Lung microvascular endothelial cell (primary cell): Measurements from ENCODE around the gene FANCI. TPM values are rescaled to one million over a fixed set of nuclear protein-coding genes. Genes with fewer than 3 reads are reported as not detected.

Source experiments
- DNase-seq, 2 donors: peaks; one replicate each; pipeline versions ENCODE4 v3.0.0 to v3.0.0-alpha.2; 2010; ENCODE audit warnings: low read depth in 2 of 2
- total RNA-seq: library from RNA; depleted of rRNA; stranded (reverse); fragments of >200 nt; gene quantifications from 2 replicates; pipeline ENCODE4 v1.2.1, GENCODE V29; 2014

FANCI gene
- total RNA-seq, 1 donor from 2014 or later, result 9.7 TPM

DNA sequence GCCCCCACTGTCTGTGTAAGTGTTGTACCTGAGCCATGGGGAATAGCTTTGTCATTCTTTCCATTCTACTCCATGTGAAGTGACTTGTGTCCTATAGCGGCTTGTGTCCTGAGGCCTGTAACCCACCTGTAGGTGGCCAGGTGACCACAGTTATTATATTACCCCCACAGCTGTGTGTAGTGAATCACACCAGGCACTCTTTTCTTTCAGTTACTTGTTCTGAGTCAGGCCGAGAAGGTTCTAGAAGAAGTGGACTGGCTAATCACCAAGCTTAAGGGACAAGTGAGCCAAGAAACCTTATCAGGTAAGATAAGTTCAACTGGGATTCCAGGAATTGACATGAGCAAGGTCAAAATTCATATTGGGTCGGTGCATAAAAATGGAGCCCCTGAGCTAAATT lies 61.6 kb downstream of the FANCI start:
- no peak for DNase-seq

DNA sequence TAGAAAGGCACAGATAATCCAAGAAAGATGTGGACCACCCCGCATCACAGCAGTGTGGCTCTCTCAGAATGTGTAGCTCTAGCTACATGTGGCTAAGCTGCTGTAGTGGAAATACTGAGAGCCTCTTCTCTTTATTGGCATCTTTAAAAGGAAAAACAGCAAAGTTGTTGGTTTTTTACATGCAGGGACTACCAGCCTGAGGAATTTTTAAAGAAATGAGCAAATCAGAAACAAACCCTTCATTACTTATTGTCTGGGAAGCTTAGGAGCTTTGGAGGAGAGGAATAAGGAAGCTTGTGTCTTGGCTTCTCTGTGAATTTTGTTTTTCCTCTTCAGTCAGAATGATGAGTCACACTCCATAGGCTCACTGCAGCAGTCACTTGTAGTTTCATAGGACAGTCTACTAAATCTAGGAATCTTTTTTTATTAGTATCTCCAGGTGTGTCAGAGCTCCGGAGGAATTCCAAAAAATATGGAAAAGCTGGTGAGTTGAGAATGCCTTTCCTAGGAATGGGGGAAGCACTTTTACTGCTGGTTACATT lies 63.3 kb downstream of the FANCI start:
- peak in 1 of 2 donors; percentile 51 for DNase-seq

DNA sequence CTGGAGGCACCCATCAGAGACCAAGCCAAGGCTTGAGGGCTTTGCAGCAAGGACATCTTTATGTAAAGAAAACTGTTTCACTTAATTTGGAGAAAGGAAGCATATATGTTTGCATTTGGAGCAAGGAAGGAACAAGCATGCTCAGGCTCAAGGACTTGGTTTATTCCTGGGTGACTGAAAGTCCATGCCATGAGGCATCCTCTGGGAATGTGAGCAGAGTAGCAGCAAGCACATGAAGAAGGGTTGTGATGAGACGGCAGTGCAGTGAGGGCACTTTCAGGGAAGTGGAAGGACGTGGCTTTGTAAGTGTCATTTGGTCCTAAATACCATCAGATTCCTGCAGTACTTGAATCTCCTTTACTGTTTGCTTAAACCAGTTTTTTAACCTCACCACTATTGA lies 64.0 kb downstream of the FANCI start:
- DNase-seq, result no peak

DNA sequence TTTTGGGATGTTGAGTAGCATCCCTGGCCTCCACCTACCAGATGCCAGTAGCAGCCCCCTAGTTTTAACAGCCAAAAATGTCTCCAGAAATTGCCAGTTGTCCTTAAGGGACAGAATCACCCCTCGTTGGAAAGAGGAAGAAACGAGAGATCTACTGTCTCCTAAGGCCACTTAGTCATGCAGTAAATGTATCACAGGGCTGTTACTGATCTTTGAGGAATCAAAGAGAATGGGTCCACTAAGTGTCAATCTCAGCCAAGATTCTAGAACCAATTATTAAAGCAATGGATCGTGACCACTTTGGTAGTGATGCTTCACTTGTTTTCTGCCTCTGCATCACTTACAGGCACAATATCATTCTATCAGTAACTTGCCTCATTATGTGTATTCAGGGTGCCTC lies 64.5 kb downstream of the FANCI start:
- DNase-seq, result no peak

DNA sequence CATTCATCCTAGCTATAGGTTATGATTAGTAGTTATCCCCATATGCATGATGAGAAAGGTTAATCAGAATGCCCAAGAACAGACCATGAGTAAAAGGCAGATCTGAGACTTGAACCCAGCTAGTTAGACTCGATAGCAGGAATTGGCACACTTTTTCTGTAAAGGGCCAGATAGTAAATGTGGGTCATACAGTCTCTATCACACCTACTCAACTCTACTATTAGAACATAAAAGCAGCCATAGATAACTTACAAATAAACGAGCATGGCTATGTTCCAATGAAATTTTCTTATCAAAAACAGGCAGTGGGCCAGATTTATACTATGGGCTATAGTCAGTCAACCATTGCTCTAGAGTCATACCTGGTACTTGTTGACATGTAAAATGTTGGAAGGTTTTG lies 66.2 kb downstream of the FANCI start:
- DNase-seq, result no peak

DNA sequence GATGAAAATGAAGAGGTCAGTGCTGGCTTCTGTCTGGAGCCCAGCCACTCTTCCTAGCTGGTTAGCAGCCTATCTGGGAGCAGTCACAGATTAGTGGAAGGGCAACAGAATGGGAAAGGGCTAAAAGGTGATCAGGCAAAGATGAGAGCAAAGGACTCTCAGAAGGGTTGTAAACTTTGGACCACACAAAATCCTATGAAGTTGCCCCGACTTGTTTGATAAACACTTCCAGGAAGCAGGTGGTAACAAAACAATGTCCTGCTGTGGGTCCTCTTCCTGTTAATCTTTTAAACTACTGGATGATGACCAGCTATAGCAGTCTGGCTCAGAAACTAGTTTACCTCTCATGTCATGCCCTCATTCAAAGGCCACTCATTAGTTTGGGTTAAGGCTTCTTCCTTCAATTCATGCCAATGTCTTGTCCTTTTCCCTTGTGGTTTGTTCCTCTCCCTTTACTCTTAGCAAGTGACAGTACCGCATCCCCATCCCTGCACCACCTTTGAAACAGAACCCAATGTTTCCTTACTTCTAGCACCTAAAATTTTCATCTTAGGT lies 71.7 kb downstream of the FANCI start:
- peak; percentile 33 to 53 for DNase-seq

DNA sequence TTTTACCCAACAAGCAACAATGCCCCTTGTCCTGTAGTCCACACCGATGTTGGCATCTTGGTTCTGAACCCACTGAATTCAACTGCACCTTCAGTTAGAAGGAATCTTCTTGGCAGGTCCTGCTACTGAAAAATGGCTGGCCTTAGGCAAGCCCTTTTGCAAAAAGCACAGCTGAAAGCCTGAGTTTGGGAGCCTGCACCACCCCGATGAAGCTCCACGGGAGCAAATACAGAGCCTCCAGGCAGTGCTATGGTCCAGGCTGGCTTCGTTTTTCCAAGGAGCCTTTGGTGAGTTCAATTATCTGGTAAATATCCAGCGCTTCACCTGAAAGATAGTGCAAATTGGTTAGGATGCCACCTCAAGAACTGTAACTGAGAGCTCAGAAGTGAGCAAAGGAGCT lies 72.7 kb downstream of the FANCI start:
- no peak for DNase-seq

DNA sequence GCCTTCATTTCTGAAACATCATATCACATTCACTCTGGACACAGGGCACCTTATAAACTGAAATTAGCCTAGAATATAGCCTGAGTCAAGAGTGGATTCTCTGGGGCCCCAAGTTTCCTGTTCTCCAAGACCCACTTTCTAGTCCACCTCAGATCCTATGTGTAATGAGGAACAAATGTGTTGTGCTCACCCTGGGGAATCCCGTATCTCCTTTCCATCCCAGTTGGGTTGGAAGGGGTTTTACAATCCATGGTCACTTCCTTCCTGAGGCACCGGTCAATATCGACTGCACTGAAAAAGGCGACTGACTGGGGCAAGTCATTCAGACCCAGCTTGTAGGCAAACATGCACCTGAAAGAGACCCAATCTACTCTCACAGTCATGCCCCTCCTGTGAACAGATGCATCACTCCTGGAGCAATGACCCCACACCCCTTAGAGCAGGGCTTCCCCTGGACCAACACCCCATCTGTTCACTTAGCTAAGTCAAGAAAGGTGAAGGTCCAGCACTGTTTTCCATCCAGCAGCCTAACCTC lies 73.5 kb downstream of the FANCI start:
- peak; percentile 61 to 77 for DNase-seq

DNA sequence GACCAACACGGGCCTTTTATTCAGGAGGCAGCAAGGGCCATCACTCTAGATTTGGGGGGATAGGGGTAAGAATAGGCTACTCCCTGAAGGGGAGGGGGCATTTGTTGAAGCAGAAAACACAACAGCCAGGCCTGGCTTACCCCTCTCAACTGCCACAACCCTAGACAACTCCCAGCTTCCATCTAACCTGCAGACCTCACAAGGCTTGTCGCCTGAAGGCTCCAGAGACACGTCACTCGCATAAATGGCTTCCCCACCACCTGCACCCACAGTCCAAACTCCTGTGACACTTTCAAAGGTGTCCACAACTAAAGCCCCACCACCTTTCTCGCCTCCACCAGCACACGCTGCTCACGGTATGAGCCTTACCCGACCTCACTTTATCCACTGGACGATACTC lies 75.9 kb downstream of the FANCI start:
- DNase-seq, result no peak

DNA sequence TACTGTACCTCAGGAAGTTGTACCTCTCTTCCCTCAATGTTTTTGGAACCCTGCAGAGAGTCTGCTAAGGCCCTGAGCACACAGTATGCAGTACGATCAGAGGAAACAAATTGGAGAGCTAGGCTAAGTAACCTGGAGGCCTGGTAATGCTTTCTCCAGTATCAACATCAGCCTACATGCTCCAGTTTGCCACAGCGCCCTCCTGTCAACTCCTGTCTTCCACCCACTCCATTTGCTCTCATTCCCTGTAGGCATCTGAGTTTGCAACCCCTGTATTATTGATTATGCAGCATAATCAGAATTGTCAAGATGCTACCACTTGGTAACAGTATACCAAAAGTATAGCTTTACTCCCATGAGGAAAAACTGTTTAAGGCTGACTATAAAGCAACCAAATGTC lies 76.4 kb downstream of the FANCI start:
- DNase-seq, result no peak

DNA sequence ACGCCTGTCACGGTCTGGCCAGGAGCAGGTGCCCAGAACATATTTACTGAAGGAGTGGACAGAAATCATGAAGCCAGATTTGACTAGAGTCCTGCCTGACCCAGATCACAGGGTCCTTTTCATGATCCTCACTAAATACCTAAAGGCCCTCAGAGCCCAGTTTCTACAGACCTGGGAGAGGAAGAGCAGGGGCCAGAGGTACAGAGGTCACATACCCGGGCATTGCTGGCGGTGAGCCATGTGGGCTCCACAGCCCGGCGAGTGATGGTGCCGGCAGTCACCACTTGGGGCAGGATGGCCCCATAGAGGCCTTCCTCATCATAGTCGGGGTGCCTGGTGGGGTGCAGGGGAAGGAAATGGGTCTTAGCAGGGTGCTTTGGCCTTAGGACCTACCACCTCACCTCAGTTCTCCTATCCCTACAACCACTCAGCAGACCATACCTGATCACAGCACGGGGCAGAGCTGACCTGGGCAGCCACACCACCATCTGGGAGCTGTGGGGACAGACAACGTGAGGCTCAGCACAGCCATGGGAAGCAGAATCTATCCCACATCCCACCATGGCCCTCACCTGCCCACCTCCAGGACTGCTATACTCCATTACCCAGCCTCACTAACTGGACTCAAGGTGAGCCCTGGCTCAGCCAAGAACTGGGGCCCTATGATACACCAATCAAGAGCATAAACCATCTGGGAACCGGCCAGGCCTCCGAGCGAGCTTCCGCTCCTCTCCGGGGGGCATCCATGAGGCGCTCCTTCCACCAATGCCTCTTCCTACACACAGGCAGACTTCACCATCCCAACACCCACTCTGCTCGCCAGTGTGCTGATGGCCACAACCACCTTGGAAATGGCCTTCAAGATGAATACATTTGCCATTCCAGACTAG lies 78.0 kb downstream of the FANCI start:
- no peak for DNase-seq

DNA sequence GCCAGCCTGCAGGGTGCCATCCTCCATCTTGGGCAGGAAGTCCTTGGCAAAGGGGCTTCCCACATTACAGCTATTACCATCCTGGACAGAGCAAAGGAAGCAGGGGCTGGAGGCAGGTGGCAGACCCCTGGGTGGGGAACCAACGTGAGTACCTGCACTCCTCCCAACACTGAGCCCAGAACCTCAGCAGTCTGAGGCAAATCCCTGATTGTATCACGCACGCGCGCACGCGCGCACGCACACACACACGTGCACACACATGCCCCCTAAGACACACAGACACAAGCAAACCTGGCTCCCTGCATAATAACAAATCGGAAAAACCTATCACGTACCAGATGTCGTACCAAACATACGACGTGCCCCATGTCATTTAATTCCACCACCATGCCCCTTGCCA lies 79.0 kb downstream of the FANCI start:
- DNase-seq, result no peak

DNA sequence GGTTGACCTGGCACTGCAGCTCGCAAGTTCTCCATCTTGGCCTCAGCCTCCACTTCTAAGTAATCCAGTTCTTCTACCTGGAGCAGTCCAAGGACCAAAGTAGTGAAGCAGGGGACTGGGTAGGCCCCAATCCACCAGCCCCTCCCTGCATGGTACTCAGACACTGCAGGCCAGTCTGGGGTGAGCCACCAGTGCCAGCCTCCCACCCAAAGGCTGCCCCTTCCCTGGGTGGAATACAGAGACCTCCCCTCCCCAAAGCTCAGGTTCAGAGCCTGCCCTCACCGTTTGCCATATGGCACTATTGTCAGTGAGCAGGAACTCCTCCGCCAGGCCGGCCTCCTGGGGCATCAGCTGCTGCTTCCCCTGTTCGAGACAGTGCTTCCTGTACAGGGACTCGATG lies 80.0 kb downstream of the FANCI start:
- DNase-seq, result no peak

DNA sequence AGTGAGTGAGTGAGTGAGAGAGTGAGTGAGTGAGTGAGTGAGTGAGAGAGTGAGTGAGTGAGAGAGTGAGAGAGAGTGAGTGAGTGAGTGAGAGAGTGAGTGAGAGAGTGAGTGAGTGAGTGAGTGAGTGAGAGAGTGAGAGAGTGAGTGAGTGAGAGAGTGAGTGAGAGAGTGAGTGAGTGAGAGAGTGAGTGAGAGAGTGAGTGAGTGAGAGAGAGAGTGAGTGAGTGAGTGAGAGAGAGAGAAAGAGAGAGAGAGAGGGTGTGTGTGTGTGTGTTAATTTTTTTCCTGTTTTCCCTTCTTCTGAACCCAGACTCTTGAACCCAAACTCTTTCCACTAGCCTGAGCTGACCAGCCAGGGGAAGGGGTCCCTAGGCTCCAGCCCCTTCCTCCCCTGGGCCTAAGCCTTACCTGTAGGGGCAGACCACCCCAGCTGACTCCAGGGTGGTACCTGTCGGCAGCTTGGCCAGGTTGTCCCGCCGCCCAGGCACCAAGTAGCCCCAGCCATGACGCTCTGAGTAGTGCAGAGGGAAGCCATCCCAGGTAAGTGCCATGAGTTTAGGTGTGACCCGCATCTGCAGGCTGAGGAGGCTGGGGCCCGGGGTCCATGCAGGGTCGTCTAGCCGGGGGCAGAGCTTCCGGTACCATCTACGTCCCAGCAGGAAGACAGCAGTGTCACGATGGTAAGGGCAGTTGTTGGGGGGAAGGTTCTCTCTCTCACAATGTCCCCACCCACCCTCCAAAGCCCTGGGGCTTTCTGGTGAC lies 81.4 kb downstream of the FANCI start:
- DNase-seq, result no peak

DNA sequence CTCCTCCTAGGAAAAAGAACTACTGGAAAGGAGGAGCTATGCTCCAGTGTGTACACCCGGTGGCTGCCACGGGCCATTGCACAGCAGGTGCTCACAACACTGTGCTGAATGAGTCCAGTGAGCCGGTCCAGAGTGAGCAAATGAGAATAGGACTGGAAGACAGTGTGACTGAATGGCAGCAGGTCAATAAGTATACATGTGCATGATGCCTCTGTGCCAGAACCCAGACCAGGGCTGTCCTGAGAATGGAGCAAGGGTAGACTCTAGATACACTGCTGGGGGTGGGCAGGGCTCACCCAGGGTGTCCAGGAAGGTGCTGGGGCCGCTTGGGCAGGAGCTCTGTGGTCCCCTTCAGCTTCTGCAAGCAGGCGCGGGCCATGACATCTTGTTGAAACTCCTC lies 82.5 kb downstream of the FANCI start:
- DNase-seq, result no peak

DNA sequence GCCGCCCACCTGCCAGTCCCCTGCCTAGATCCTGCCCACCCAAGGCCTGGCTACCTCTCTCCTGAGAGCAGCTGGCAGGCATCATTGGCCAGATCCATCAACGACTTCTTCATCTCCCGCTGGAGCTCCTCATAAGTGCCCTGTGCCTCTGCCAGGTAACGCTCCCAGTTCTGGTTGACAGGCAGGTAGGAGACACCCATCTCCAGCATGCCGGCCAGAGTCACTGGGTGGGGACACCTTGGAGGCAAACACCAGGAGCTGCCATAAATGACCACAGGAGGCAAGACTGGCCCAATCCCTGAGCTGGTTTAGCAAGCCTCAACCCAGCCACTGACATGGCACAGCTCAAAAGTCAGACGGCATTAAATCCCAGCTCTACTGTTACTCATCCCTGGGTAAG lies 83.3 kb downstream of the FANCI start:
- DNase-seq, result no peak

DNA sequence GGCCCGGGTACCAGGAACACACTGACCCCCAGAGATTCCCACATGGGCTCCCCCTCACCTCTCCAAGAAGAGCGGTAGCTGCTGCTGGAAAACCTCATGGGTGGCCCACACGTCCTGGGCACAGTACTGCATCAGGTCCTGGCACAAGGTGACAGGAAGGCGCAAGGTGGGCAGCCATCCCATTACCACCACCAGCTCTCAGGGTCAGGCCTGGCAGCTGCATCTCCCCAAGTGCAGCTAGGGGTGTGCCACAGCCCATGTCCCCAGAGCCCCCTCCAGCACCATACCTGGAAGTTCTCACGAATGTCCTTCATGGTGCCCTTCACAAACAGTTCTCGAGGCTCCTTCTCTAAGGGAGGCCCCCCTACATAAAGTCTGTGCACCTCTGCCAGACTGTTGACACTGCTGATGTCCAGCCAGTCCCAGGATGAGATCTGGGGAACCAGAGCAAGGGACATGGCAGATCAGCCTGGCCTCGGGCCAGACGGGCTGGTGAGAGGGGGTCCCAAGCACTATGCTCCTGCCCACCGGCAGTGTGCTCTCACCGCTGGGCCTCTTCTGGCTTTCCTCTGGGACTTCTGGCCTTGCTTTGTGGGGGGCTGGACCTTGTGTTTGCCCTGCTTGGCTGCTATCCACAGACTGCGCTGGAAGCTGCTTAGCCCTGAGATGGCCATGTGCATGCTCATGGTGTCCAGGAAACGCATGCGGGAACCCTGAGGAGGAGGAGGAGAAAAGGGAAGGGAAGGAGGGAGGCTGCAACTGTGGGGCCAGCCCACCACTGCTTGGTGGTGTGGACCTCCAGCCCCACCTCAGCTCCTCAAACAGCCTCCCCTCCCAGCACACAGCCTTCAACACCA lies 84.8 kb downstream of the FANCI start:
- no peak for DNase-seq

DNA sequence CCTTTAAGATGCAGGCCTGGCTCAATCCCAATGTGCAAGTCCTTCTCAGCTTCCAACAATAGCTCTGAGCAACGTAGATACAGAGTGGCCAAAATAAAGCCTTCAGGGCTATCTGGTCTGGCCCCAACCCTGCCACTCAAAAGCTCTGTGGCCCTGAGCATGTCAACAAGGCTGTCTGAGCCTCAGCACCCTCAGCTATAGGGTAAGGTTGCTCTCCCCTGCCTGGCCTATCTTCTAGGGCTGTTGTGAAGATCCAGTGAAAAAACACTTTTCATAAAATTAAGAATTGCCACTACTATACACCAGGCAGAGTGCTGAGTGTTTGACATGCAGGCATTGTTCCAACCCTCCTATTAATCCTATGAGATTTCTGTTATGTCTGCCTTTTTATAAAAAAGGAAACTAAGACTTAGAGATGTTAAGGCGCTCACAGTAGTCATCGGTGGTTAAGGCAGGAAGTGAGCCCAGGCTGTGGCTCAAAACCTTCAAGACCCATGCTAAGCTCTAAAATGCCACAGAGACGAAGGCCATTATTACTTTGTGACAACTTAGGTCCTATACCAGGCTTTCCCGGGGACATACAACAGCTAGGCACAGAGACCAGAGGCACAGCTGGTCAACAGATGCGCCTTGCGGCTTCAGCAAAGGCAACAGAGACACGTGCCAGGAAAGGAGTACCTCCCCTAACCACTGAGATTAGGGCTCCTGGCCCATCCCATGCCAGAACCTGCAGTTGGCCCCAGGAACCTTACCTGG lies 85.7 kb downstream of the FANCI start:
- no peak for DNase-seq

DNA sequence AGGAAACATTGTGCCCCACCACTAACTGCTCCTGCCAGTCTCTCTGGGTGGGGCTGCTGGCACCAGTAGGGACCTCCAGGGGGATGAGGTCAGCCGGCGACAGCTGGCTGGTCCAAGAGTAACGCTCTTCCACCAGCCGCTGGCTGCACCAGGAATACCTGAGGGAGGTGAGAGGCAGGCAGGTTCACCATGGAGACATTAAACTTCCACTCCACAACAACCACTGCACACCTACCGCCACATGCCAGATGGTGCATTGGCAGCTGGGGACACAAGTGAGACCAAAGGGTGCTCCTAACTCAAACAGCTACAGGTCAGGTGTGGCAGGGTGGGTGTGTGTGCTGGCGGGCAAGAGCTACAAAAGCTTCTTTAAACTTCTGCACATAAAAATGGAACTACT lies 86.3 kb downstream of the FANCI start:
- no peak for DNase-seq

DNA sequence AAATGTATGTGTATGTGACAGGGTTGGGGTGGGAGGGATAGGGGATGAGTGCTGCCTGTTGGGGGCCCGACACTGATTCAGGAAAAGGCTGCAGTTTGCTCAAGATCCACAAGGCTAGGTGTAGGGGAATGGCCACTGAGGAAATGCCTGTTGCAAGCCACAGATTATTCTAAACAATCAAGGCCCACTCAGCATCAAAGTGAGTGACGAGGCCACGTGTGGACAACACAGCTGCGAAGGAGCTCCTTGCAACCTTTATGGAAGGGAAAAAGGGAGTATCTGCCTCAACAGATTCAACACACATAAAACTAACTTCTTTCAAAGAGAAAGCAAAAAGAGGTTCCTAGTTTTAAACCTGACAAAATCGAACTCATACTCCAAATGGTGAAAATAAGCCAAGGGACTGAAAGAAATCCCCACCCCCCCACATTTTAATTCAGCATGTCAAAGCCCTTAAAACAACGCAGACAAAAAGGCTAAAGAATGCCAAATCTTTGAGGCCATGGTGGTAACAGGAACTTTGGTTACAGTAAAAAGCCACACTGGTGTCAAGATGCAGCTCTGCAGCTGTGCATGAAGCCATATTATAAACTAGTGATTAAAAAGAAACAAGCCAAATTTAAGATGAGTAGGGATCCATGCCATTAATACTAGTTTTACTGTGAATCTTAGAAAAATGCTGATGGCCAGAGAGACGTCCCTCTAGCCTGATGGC lies 87.3 kb downstream of the FANCI start:
- DNase-seq, result no peak
